ENCODE results near the gene MYO3B.

GRCh38 chr2:170514140-170514539 is 336.2 kb downstream of the MYO3B start:
- TF ChIP-seq CTCF (IDR thresholded peaks at IDR 0.05), result no peak
- no peak for TF ChIP-seq POLR2A (IDR thresholded peaks at IDR 0.05)
